ENCODE measurements around the gene RAP1B.

The RAP1B gene

DNA sequence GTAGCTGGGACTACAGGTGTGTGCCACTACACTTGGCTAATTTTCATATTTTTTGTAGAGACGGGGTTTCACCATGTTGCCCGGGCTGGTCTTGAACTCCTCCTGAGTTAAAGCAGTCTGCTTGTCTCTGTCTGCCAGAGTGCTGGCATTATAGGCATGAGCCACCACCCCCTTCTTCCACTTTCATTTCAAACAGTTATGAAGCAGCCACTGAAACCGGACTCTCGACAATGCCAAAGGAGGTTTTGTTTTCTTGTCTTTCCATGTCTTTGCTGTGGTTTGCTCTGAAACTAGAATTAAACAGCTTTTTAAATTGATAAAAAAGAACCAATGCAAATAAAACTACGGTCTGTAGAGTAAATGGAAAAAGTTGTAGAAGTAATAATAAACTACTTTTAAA, 30.4 kb downstream of the RAP1B start:
- H3K9ac ChIP-seq (ENCODE audit: low read depth, low read length, poor library complexity, severe bottlenecking), result no peak overlapping the region
- no peaks in the 10 kb centered on the region for H3K27me3 ChIP-seq (ENCODE audit: insufficient read depth, low read length, poor library complexity, severe bottlenecking)
- H3K4me3 ChIP-seq (ENCODE audit: low read length, poor library complexity, severe bottlenecking), result no peak overlapping the region
- H3K9me3 ChIP-seq (ENCODE audit: insufficient read depth, low read depth, low read length), result no peaks in the 10 kb centered on the region
- H2AFZ ChIP-seq (ENCODE audit: low read length), result no peak overlapping the region
- TF ChIP-seq, protein P1, sequence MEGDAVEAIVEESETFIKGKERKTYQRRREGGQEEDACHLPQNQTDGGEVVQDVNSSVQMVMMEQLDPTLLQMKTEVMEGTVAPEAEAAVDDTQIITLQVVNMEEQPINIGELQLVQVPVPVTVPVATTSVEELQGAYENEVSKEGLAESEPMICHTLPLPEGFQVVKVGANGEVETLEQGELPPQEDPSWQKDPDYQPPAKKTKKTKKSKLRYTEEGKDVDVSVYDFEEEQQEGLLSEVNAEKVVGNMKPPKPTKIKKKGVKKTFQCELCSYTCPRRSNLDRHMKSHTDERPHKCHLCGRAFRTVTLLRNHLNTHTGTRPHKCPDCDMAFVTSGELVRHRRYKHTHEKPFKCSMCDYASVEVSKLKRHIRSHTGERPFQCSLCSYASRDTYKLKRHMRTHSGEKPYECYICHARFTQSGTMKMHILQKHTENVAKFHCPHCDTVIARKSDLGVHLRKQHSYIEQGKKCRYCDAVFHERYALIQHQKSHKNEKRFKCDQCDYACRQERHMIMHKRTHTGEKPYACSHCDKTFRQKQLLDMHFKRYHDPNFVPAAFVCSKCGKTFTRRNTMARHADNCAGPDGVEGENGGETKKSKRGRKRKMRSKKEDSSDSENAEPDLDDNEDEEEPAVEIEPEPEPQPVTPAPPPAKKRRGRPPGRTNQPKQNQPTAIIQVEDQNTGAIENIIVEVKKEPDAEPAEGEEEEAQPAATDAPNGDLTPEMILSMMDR (conservative IDR thresholded peaks at IDR 0.05; ENCODE audit: low read length), result no peak
- TF ChIP-seq EZH2phosphoT487 (IDR thresholded peaks at IDR 0.05; ENCODE audit: borderline replicate concordance), result no peak
- peaks cover 94% of the 10 kb centered on the region for H4K20me1 ChIP-seq (ENCODE audit: insufficient read depth, low read length, poor library complexity, severe bottlenecking)
- H3F3A ChIP-seq (ENCODE audit: low read depth), result peaks cover 9% of the 10 kb centered on the region
- peaks cover 45% of the 10 kb centered on the region for H3K4me1 ChIP-seq (ENCODE audit: insufficient read depth, low read length, poor library complexity, severe bottlenecking)
- no peak overlapping the region for H3K4me2 ChIP-seq (ENCODE audit: low read depth, low read length, poor library complexity, severe bottlenecking)
- no peaks in the 10 kb centered on the region for H3K9me2 ChIP-seq (replicated peaks; ENCODE audit: low read depth, low read length)
- H3K36me3 ChIP-seq (ENCODE audit: insufficient read depth, low read length), result peaks cover 14% of the 10 kb centered on the region; the same call in 1 of the 2 replicates
- peaks cover 100% of the 10 kb centered on the region for H3K79me2 ChIP-seq (ENCODE audit: insufficient read depth, low read length)

DNA sequence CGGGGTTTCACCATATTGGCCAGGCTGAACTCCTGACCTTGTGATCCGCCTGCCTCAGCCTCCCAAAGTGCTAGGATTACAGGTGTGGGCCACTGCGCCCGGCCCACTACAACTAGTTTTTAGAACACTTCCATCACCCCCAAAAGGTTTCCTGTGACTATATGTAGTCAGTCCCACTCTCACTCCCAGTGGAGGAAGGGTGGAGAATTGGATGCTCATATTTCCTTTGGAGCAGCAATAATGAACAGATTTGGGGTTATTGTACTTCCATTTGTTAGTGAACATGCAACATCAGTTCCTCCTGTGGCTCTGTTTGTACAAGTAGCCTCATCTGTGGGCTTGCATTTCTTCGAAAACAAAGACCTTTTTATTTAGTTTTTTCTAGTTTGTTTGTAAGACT, 35.8 kb downstream of the RAP1B start:
- Histone ChIP-seq H3K4me2 (ENCODE audit: low read depth, low read length, poor library complexity, severe bottlenecking) (no peak overlapping the region), H3K9me2 (replicated peaks; ENCODE audit: low read depth, low read length) (no peaks in the 10 kb centered on the region), H3K27me3 (ENCODE audit: insufficient read depth, low read length, poor library complexity, severe bottlenecking) (no peaks in the 10 kb centered on the region), H4K20me1 (ENCODE audit: insufficient read depth, low read length, poor library complexity, severe bottlenecking) (peaks cover 91% of the 10 kb centered on the region), H3K79me2 (ENCODE audit: insufficient read depth, low read length) (peaks cover 97% of the 10 kb centered on the region), H3K4me1 (ENCODE audit: insufficient read depth, low read length, poor library complexity, severe bottlenecking) (peaks cover 5% of the 10 kb centered on the region), H2AFZ (ENCODE audit: low read length) (no peak overlapping the region), H3K9ac (ENCODE audit: low read depth, low read length, poor library complexity, severe bottlenecking) (no peak overlapping the region), H3K4me3 (ENCODE audit: low read length, poor library complexity, severe bottlenecking) (no peak overlapping the region), H3K9me3 (ENCODE audit: insufficient read depth, low read depth, low read length) (no peaks in the 10 kb centered on the region), H3F3A (ENCODE audit: low read depth) (no peaks in the 10 kb centered on the region), H3K36me3 (ENCODE audit: insufficient read depth, low read length) (peaks cover 53% of the 10 kb centered on the region; the same call in 1 of the 2 replicates)
- no peak for TF ChIP-seq EZH2phosphoT487 (IDR thresholded peaks at IDR 0.05; ENCODE audit: borderline replicate concordance)
- TF ChIP-seq, protein P1 (conservative IDR thresholded peaks at IDR 0.05; ENCODE audit: low read length), result no peak

DNA sequence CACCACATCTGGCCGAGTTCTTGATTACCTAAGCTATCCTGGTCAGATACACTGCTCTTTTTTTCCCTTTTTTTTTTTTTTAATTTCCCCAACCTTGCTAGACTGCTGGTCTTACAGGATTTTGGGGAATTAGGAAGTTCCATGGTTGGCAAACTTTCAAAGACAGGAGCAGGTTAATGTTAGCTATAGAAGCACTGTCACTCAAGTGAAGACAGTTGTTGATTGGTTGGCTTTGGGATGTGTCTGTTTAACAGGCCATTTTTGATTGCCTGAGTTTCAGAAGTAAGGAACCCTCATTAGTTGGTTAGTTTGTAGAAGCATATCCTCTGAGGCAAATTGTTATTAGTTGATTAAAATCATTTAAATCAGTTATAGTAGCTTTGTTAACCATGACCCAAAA, 36.8 kb downstream of the RAP1B start:
- Histone ChIP-seq H2AFZ (ENCODE audit: low read length) (no peak overlapping the region), H3K9me2 (replicated peaks; ENCODE audit: low read depth, low read length) (no peaks in the 10 kb centered on the region), H3K36me3 (ENCODE audit: insufficient read depth, low read length) (peaks cover 61% of the 10 kb centered on the region; the same call in 1 of the 2 replicates), H3K4me3 (ENCODE audit: low read length, poor library complexity, severe bottlenecking) (no peak overlapping the region), H3K4me2 (ENCODE audit: low read depth, low read length, poor library complexity, severe bottlenecking) (no peak overlapping the region), H3K79me2 (ENCODE audit: insufficient read depth, low read length) (peaks cover 94% of the 10 kb centered on the region), H3K9me3 (ENCODE audit: insufficient read depth, low read depth, low read length) (no peaks in the 10 kb centered on the region), H3K9ac (ENCODE audit: low read depth, low read length, poor library complexity, severe bottlenecking) (no peak overlapping the region), H3K27me3 (ENCODE audit: insufficient read depth, low read length, poor library complexity, severe bottlenecking) (no peaks in the 10 kb centered on the region), H3F3A (ENCODE audit: low read depth) (no peaks in the 10 kb centered on the region), H4K20me1 (ENCODE audit: insufficient read depth, low read length, poor library complexity, severe bottlenecking) (peaks cover 87% of the 10 kb centered on the region), H3K4me1 (ENCODE audit: insufficient read depth, low read length, poor library complexity, severe bottlenecking) (no peaks in the 10 kb centered on the region)
- TF ChIP-seq, protein P1 (conservative IDR thresholded peaks at IDR 0.05; ENCODE audit: low read length), result no peak
- no peak for TF ChIP-seq EZH2phosphoT487 (IDR thresholded peaks at IDR 0.05; ENCODE audit: borderline replicate concordance)

Measured in Loucy (cell line).